A549 treated with AZD9567 at 1 μM for 4 hours (cell line): ENCODE results near the gene MED12. TPM values are rescaled to one million over a fixed set of nuclear protein-coding genes. Genes with fewer than 3 reads are reported as not detected.

Experiments
- total RNA-seq: library from RNA; stranded (reverse); fragments of 200-300 nt; extraction: Qiagen RNA extraction; gene quantifications from 5 replicates; pipeline ENCODE4 v1.2.3, GENCODE V29; 2022; ENCODE audit not compliant: insufficient read depth

Gene MED12
- 8.3 to 14.2 TPM (median 10.5 TPM) in 5 replicates for total RNA-seq

DNA sequence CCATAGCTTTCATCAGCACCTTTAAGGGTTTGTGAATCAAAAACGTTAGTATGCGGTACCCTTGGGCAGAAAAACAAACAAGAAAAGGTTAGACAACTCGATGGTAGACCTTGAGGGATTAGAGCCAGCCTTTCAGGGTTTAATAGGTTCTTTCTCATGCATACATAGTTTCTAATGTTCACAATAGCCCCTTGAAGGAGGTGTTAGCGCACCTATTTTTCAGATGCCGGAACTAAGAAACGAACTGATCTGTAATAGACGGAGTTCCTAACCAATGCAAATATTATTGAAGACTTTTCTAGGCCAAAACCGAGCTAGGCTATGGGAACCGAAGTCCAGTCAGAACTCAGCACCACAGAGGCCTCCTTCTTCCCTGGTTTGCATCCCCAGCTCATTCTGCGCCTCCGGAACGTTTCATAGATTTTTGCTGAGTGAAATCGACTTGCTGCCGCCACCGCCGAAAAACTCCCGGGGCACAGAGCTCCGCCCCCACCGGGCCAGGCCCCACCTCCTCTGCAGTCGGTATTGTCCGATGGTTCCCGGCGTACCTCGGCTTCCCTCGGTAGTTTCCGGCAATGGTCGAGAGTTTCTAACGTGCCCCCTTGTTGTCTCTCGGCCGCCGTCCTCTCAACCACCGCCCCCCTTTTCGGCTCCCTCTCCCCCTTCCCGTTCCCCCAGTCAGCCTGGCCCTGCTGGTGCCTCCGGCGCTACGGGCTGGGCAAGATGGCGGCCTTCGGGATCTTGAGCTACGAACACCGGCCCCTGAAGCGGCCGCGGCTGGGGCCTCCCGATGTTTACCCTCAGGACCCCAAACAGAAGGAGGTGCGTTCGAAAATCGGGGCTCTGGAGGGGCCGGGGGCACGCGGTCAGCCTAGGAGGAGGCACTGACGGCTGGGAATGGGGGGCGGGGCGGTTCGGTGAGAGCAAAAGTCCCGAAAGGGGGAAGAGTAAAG is at the start of gene MED12:
TSS of gene MED12 (plus strand) at position 565 of the 953 bp plus-strand sequence. CDS start at position 724, 159 bp downstream.

DNA sequence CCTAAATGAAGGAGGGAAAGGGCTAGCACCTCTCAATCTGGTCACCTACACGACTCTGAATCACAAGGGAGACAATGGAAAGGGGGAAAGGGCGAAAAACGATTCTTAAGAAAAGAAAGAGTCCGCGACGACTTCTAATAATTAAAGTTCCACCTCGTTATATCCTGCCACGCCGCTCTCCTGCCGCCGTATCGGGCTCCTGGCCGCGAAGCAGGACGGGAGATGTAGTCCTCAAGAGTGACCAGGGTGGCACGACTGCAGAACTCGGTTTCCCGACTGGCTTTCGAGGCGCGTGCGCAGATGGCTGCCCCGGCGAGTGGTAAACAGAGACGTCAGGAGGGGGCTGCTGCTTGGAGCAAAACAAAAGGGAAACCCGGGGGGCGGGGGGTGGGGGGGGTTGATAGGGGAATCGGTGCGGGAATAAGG is 22.8 kb upstream of the MED12 start, which contains the start of gene FOXO4:
TSS of gene FOXO4 (plus strand) at position 297 of the 426 bp plus-strand sequence. CDS start 678 bp downstream, outside the sequence.

DNA sequence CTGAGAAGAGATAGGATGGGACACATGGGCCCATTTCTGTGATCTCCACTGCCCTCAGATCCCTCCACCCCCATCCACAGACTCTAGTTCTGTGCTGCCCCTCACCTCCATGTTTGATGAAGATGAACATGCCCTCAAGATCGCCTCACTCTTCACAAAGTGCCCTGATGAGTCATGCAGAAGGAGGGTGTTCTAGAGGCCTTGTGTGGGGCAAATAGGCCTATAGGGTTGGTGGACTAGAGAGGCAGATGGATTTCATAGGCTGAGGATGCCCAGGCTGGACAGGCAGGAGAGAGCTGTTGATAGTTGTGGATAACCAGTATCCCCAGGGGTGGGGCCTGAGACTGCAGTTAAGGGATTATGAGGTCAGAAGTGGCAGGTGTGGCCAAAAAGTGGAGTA is 12.0 kb upstream of the MED12 start, which contains the start of gene CXorf65:
TSS of gene CXorf65 (minus strand) at position 314 of the 400 bp plus-strand sequence. CDS start at position 130, 184 bp downstream.

DNA sequence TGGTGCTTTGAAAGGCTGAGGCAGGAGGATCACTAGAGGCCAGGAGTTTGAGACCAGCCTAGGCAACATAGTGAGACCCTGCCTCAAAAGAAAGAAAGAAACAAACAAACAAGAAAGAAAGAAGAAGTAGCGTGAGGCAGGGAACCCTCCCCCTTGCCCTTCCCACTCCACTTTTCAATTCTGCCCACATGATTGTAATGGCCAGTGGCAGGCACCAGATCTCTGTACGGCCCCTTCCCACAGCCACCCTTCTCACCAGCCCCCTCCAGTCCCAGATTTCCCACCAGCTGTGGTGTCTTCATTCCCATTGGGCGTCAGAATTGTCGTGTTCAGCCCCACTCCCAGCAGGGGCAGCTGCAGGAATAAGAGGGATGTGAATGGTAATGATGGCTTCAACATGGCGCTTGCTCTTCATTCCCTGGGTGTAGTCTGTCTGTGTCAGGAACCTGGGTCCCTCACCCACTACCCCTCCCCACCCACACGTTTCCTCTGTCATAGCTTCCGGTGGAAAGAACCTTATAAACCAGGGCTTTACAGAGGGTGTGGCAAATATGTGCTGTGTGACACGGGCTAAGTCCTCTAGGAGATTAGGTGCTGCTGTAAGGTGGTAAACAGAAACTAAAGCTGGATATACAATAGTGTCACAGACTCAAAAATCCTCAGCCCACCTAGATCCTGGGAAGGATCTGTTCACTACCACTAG is 7.1 kb upstream of the MED12 start, which contains the start of gene IL2RG:
TSS of gene IL2RG (minus strand) at position 437 of the 703 bp plus-strand sequence. CDS start at position 399, 38 bp downstream.

DNA sequence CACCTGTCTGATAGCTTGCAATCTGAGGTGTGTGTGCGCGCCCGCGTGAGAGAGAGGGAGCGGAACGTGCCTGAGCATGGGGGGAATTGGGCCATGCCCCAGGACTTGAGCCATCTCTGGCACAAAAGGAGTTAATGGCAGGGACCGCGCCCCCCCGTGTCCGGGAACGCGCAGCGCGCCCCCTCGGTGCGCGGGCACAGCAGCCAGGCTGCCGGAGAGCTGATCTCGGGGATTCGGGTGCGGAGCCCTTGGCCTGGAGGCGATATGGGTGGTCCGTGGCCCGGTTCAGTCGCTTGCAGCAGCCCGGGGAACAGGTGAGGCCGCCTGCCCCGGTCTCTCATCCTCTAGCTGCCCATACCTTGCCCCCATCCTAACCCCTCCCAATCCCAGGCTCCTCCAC is 26.3 kb downstream of the MED12 start, which contains the start of gene NLGN3:
TSS of gene NLGN3 (plus strand) at position 191 of the 400 bp plus-strand sequence. CDS start 2,909 bp downstream, outside the sequence.

Other genes starting within 250 kb of the MED12 start
- gene TEX11, start 209.9 kb upstream of the MED12 start, total RNA-seq, result not detected in 5 replicates
- gene SLC7A3, start 187.5 kb upstream of the MED12 start, total RNA-seq, result not detected in 5 replicates
- 69.5 to 82.9 TPM (median 70.4 TPM) in 5 replicates for gene SNX12, start 50.3 kb upstream of the MED12 start, total RNA-seq
- 1.1 to 2.5 TPM (median 1.2 TPM) in 5 replicates for gene FOXO4, start 22.7 kb upstream of the MED12 start, total RNA-seq
- gene CXorf65, start 11.9 kb upstream of the MED12 start, total RNA-seq, result not detected in 5 replicates
- 0.10 to 0.39 TPM (median 0.18 TPM) in 4 of 5 replicates, not detected in the other for gene IL2RG, start 7.0 kb upstream of the MED12 start, total RNA-seq
- gene NLGN3, start 26.2 kb downstream of the MED12 start, total RNA-seq, result 0.87 to 2.1 TPM (median 1.1 TPM) in 5 replicates
- 0.05 to 1.1 TPM (median 0.11 TPM) in 4 of 5 replicates, not detected in the other for gene GJB1, start 104.6 kb downstream of the MED12 start, total RNA-seq
- 9.6 to 12.8 TPM (median 12.1 TPM) in 5 replicates for gene ZMYM3, start 135.5 kb downstream of the MED12 start, total RNA-seq
- 353 to 395 TPM (median 355 TPM) in 5 replicates for gene NONO, start 165.0 kb downstream of the MED12 start, total RNA-seq
- gene ITGB1BP2, start 183.2 kb downstream of the MED12 start, total RNA-seq, result 0.90 to 1.2 TPM (median 1.1 TPM) in 4 of 5 replicates, not detected in the other
- 13.1 to 16.9 TPM (median 16.2 TPM) in 5 replicates for gene TAF1, start 247.8 kb downstream of the MED12 start, total RNA-seq